Psoas muscle (tissue), 8 donors: ENCODE data around the gene BTBD9. TPM values are rescaled to one million over a fixed set of nuclear protein-coding genes. Genes with fewer than 3 reads are reported as not detected.

ENCODE experiments used
- ATAC-seq, 4 donors: fragments of 200-7000 bp; cut with Tn5 transposase; one replicate each; pipeline ENCODE4 v1.9.1; 2020; ENCODE audit warnings: moderate library complexity in 3 of 4, mild to moderate bottlenecking in 2 of 4
- DNase-seq, 2 donors: peaks; one replicate each; pipeline ENCODE4 v3.0.0-alpha.2; 2020
- H3K27ac ChIP-seq: fragments of 200-600 bp; one replicate; pipeline ENCODE4 v1.8.0; 2022
- H3K27me3 ChIP-seq, 3 donors: fragments of 200-600 bp in 1 of 3; one replicate each; pipeline versions ENCODE4 v1.6.1 to v1.8.0; 2013 to 2022; ENCODE audit warnings: low read length in 2 of 3, mild to moderate bottlenecking in 2 of 3, moderate library complexity in 1 of 3; ENCODE audit not compliant: insufficient read depth in 3 of 3
- H3K36me3 ChIP-seq, 2 donors: fragments of 200-600 bp in 1 of 2; one replicate each; pipeline versions ENCODE4 v1.6.1 to v1.8.0; 2013 to 2022; ENCODE audit warnings: low read depth in 1 of 2, mild to moderate bottlenecking in 1 of 2, moderate library complexity in 1 of 2; ENCODE audit not compliant: insufficient read depth in 1 of 2
- H3K4me1 ChIP-seq: fragments of 200-600 bp; one replicate; pipeline ENCODE4 v1.8.0; 2022
- H3K4me3 ChIP-seq: fragments of 200-600 bp; one replicate; pipeline ENCODE4 v1.8.0; 2022; ENCODE audit warnings: mild to moderate bottlenecking
- H3K9me3 ChIP-seq: fragments of 200-600 bp; one replicate; pipeline ENCODE4 v1.8.0; 2022
- WGBS, 3 donors: extraction: QIAGEN DNeasy Blood & Tissue Kit; methylation state at CpG; one replicate each; pipeline versions ENCODE4 v1.1.6 to v1.1.7; 2013; 5-methylcytosine and 5-hydroxymethylcytosine counted together
- intact Hi-C, 2 donors: fragments of 100-400 bp; cut with DNase I; formaldehyde crosslinking; loops; one replicate each; pipeline versions ENCODE4 v1.11.0 to v1.14.2; 2022
- polyA plus RNA-seq, 3 donors: library from polyadenylated mRNA; stranded (reverse); fragments of 200-250 nt; gene quantifications; one replicate each; pipeline ENCODE4 v1.2.3, GENCODE V29; 2013
- total RNA-seq, 4 donors: library from RNA; stranded (reverse); fragmentation: NEBNext Ultra II Directional in 2 of 4; extraction: Animal tissue kit (Norgen Biotek cat#: 25700) in 2 of 4; gene quantifications; one replicate each; pipeline versions ENCODE4 v1.2.1 to v1.2.4, GENCODE V29; 2021 to 2023
- TF ChIP-seq, protein P1 (sequence below): fragments of 200-600 bp; IDR thresholded peaks from one replicate; pipeline ENCODE4 v1.8.0; 2022; ENCODE audit warnings: antibody characterized with exemption
- donor health status: healthy with polysubstance abuse.
- donor health status: DM: no; HTN: no; CAD: no; lungs with moderate emphysema.
- donor health status: Bipolar disorder and iron deficiency.
- donor health status: healthy.
- donor health status: DM: yes; HTN: yes; CAD: no.
- donor health status: DM: no; HTN: no; CAD: no.
- donor health status: DM: no; HTN: no; CAD: no.
- donor health status: DM: yes; HTN: yes; CAD: no.

BTBD9 gene
- total and polyA plus RNA-seq, 7 donors = 2.3 to 10.9 (median 8.4) TPM

DNA sequence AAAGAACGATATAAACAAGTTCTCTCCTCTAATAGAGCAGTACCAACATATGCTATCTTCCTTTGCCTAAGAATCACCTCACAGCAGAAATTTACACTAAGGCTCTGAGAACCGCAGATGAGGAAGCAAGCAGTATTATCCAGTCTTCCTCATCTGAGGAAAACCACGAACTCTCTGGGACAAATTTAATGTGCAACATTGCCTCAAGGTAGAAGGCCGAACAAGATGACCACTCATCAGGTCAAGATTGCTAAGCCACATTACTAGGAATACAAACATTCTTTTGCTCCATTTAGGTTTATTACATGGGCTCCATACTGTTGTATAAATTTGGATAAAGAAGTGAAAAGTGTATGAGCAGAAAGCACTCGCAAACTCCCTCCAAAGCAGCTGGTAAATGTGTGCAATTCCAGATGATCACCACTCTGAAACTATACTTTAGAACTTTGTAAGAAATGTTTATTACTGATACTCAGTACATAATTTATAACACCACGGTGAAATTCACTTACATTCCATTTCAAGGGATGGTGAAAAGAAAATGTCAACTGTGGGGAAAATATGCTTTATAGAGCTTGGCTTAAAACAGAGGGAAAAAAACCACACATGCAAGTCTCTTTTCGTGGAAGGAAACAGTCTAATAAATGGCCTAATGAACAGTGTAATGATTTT lies 398.4 kb downstream of the BTBD9 start:
- DNase-seq = no peak
- H3K9me3 ChIP-seq = no peaks in the 10 kb centered on the region
- H3K36me3 ChIP-seq = no peaks in the 10 kb centered on the region
- WGBS, 3 donors = 79 to 80% (median 80%) methylated on average over 7 of the region's 7 CpGs
- ATAC-seq = no peak
- no peaks in the 10 kb centered on the region for H3K4me1 ChIP-seq
- H3K27ac ChIP-seq = no peak overlapping the region
- no peaks in the 10 kb centered on the region for H3K27me3 ChIP-seq
- intact Hi-C loops = no loop called here
- H3K4me3 ChIP-seq = no peak overlapping the region
- TF ChIP-seq, protein P1, sequence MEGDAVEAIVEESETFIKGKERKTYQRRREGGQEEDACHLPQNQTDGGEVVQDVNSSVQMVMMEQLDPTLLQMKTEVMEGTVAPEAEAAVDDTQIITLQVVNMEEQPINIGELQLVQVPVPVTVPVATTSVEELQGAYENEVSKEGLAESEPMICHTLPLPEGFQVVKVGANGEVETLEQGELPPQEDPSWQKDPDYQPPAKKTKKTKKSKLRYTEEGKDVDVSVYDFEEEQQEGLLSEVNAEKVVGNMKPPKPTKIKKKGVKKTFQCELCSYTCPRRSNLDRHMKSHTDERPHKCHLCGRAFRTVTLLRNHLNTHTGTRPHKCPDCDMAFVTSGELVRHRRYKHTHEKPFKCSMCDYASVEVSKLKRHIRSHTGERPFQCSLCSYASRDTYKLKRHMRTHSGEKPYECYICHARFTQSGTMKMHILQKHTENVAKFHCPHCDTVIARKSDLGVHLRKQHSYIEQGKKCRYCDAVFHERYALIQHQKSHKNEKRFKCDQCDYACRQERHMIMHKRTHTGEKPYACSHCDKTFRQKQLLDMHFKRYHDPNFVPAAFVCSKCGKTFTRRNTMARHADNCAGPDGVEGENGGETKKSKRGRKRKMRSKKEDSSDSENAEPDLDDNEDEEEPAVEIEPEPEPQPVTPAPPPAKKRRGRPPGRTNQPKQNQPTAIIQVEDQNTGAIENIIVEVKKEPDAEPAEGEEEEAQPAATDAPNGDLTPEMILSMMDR = no peak

DNA sequence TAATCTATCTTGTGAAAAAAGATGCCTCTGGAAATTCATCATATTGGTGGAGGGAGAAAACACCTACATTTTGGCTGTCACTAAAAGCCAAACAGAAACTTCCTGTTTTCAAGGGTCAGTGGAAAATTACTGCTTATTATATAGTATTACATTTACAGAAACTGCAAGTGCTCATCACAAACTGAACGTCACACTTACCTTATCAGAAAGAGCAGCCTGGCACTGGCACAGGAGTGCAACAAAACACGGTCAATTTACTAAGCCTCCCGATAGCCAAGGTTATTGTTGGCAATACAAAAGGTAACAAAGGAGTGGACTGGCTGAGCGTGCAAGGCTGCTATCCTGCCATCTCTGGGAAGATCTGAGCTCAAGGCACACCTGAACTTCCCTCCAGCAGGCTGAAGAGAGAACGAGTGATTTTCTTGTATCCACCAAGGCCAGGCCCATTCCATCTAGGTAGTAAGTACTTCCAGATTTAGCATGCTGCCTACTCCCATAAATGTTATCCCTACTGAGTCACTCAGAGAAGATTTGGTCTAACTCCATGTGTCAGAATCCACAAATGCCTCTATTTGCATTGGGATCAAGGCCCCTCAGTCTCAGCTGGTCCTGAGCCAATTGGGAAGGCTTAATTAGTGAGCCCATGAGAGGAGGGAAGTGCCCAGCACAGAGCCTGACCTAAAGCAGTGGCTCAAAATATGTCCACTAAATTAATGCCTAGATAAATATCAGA lies 399.8 kb downstream of the BTBD9 start:
- intact Hi-C loops = no loop called here
- no peaks in the 10 kb centered on the region for H3K27me3 ChIP-seq
- 78 to 86% (median 85%) methylated on average over 5 of the region's 5 CpGs for WGBS, 3 donors
- no peak for DNase-seq
- no peaks in the 10 kb centered on the region for H3K36me3 ChIP-seq
- H3K4me1 ChIP-seq = no peaks in the 10 kb centered on the region
- no peak overlapping the region for H3K4me3 ChIP-seq
- ATAC-seq = peak in 1 of 4 donors; percentile 30
- no peaks in the 10 kb centered on the region for H3K9me3 ChIP-seq
- TF ChIP-seq, protein P1 = no peak
- H3K27ac ChIP-seq = no peak overlapping the region

DNA sequence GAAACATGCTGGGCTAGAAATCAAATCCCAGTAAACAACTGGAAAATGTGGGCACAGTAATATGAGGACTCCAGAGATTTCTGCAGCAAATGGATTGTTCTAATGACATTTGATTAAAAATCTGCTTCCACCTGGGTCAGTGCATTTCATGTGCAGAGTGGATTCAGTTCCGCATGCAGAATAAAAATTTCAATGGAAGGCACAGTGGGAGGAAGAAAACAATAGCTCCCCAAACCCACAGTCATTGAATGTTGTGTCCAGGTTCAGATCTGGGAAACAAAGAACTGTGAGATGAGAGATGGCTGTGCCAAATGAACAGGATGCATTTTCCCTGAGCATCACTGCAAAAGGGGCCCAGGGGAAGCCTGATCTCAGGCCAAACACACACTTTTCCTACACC lies 403.1 kb downstream of the BTBD9 start:
- 93 to 100% (median 100%) methylated on average over 1 of the region's 1 CpG for WGBS, 3 donors
- Histone ChIP-seq H3K4me3 (no peak overlapping the region), H3K27me3 (no peaks in the 10 kb centered on the region), H3K36me3 (no peaks in the 10 kb centered on the region), H3K9me3 (no peaks in the 10 kb centered on the region), H3K4me1 (no peaks in the 10 kb centered on the region), H3K27ac (no peak overlapping the region)
- no peak for DNase-seq
- ATAC-seq = no peak
- intact Hi-C loops = no loop called here
- TF ChIP-seq, protein P1 = no peak

DNA sequence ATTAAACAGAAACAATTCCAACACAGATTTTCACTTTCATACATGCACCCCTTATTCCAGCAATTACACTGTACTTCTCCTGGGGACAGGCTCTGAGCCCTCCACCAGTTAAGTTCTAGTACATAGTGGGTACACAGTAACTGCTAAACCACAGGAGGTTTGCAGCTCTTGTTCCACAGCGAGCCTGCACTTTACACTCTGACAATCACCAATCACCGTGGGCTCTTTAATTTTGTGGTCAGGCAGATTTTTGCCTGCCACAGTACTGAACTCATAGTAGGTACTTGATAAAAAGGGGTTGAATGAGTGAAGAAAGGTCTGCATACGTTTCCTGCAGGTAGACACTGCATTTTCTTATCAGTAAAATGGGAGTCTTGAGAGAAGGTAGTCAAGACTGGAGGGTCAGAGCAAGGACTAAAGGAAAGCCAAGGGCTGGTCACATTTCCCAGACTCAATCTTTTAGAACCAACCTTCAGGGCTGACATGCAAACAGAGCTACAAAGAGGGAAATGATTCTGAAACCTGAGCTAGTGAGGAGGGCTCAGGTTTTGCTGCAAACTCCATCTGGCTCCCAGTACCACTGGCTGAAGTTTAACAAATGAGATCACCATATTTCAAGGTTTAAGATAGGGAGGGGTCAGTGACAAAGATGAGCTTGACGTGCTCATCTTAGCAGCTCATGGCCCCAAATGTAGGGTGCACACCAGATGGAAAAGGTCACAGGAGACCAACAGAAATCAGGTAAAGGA lies 404.6 kb downstream of the BTBD9 start:
- Histone ChIP-seq H3K4me1 (no peaks in the 10 kb centered on the region), H3K27me3 (no peaks in the 10 kb centered on the region), H3K4me3 (no peak overlapping the region), H3K9me3 (no peaks in the 10 kb centered on the region), H3K27ac (no peak overlapping the region), H3K36me3 (no peaks in the 10 kb centered on the region)
- TF ChIP-seq, protein P1 = no peak
- ATAC-seq = no peak
- no peak for DNase-seq
- WGBS, 3 donors = 69 to 74% (median 73%) methylated on average over 4 of the region's 4 CpGs
- intact Hi-C loops = no loop called here
